Adrenal gland (tissue), 5 donors: ENCODE results near the gene ENDOD1.
A peak's percentile ranks its signal among the peaks of the same experiment; 100 is the strongest.

Source experiments
- POLR2A ChIP-seq, 2 donors: fragments of 450-650 bp; IDR thresholded peaks; one replicate each; pipeline ENCODE4 v1.6.1; 2017; ENCODE audit warnings: antibody characterized with exemption in 2 of 2, mild to moderate bottlenecking in 2 of 2, moderate library complexity in 1 of 2
- TF ChIP-seq, protein P1 (sequence below), 6 experiments: fragments of 450-650 bp in 4 of 6; fragments of 200-600 bp in 2 of 6; sonication (generic) in 1 of 6; IDR thresholded peaks; 1 replicate in 5 of 6; 2 replicates in 1 of 6; pipeline versions ENCODE4 v1.5.1 to v1.8.0; 2016 to 2021; ENCODE audit warnings: antibody characterized with exemption in 6 of 6, mild to moderate bottlenecking in 2 of 6, moderate library complexity in 1 of 6
- donor health status: DM: no; HTN: no; CAD: no.

DNA sequence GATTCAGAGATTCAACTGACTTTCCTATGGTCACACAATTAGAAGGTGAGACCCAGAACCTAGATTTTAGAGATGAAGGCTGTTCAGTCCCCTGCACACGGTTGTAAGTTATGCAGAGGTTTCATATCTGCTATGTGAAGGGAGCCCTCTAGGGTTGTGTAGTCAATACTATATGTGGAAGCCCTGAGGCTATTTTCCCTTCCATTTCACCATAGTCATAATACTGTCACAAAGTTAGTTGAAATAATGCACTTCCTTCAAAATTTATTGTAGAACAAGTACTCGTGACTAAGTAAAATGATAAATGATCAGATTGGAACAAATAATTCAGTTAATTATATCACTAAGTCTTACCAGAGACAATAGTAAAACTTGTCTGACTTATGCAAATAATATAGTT lies 48.8 kb downstream of the ENDOD1 start:
- TF ChIP-seq, protein P1, sequence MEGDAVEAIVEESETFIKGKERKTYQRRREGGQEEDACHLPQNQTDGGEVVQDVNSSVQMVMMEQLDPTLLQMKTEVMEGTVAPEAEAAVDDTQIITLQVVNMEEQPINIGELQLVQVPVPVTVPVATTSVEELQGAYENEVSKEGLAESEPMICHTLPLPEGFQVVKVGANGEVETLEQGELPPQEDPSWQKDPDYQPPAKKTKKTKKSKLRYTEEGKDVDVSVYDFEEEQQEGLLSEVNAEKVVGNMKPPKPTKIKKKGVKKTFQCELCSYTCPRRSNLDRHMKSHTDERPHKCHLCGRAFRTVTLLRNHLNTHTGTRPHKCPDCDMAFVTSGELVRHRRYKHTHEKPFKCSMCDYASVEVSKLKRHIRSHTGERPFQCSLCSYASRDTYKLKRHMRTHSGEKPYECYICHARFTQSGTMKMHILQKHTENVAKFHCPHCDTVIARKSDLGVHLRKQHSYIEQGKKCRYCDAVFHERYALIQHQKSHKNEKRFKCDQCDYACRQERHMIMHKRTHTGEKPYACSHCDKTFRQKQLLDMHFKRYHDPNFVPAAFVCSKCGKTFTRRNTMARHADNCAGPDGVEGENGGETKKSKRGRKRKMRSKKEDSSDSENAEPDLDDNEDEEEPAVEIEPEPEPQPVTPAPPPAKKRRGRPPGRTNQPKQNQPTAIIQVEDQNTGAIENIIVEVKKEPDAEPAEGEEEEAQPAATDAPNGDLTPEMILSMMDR (IDR thresholded peaks at IDR 0.05), result peak in 3 of 6 experiments; percentile 14 to 27 (median 15)
- no peak for TF ChIP-seq POLR2A (IDR thresholded peaks at IDR 0.05)
